Esophagus muscularis mucosa (tissue), 4 donors: Measurements from ENCODE around the gene SLC2A2.

Experiments
- CTCF ChIP-seq, 3 experiments: fragments of 200-600 bp in 2 of 3; fragments of 450-650 bp in 1 of 3; sonication (generic) in 2 of 3; IDR thresholded peaks; one replicate each; pipeline ENCODE4 v1.5.1; 2017 to 2019; ENCODE audit warnings: antibody characterized with exemption in 3 of 3, mild to moderate bottlenecking in 2 of 3, moderate library complexity in 1 of 3
- EP300 ChIP-seq: sonication (generic); formaldehyde crosslinking; IDR thresholded peaks from one replicate; pipeline ENCODE4 v1.6.1; 2017; ENCODE audit warnings: antibody characterized with exemption
- POLR2A ChIP-seq: fragments of 450-650 bp; IDR thresholded peaks from one replicate; pipeline ENCODE4 v1.6.1; 2017; ENCODE audit warnings: antibody characterized with exemption, moderate library complexity, mild to moderate bottlenecking, low read depth

GRCh38 chr3:170962411-170962810 is 64.1 kb downstream of the SLC2A2 start:
- no peak for TF ChIP-seq CTCF (IDR thresholded peaks at IDR 0.05)
- TF ChIP-seq POLR2A, result no peak
- TF ChIP-seq EP300, result no peak
